ENCODE results near the gene CACYBP.
A peak's percentile ranks its signal among the peaks of the same experiment; 100 is the strongest.
"Not testable (repeated sequence)": the region's sequence is repeated elsewhere in the genome, so short reads cannot be mapped to it uniquely, and the experiment has no call there.

The CACYBP gene

GRCh38 chr1:175023043-175023921 lies 23.5 kb downstream of the CACYBP start, which contains the start of gene MRPS14:
MRPS14 (minus strand) TSS chr1:175023425; CDS start chr1:175023408, 17 bp downstream.
- peak; percentile 71 for DNase-seq (ENCODE audit: insufficient read length)
- TF ChIP-seq TAF1 (IDR thresholded peaks at IDR 0.05; ENCODE audit: borderline replicate concordance, low read depth, low read length), result peak; percentile 87
- peak; percentile 92 for TF ChIP-seq POLR2A (IDR thresholded peaks at IDR 0.05; ENCODE audit: low read depth, low read length)
- TF ChIP-seq POLR2AphosphoS5 (IDR thresholded peaks at IDR 0.05; ENCODE audit: low read depth, low read length), result peak; percentile 95
- peak; percentile 100 for FAIRE-seq

GRCh38 chr1:175023922-175024242 lies 24.1 kb downstream of the CACYBP start:
- not testable (repeated sequence) for DNase-seq (ENCODE audit: insufficient read length); FAIRE-seq

- no peak for TF ChIP-seq TAF1 (IDR thresholded peaks at IDR 0.05; ENCODE audit: borderline replicate concordance, low read depth, low read length)
- TF ChIP-seq POLR2AphosphoS5 (IDR thresholded peaks at IDR 0.05; ENCODE audit: low read depth, low read length), result no peak
- no peak for TF ChIP-seq POLR2A (IDR thresholded peaks at IDR 0.05; ENCODE audit: low read depth, low read length)
- FAIRE-seq, result no peak
These were observed 25.0 kb downstream of the CACYBP start for GRCh38 chr1:175024773-175025172.

GRCh38 chr1:175033953-175034352 lies 34.2 kb downstream of the CACYBP start:
- no peak for FAIRE-seq
- DNase-seq (ENCODE audit: insufficient read length), result no peak
- no peak for TF ChIP-seq POLR2A (IDR thresholded peaks at IDR 0.05; ENCODE audit: low read depth, low read length)
- no peak for TF ChIP-seq POLR2AphosphoS5 (IDR thresholded peaks at IDR 0.05; ENCODE audit: low read depth, low read length)
- no peak for TF ChIP-seq TAF1 (IDR thresholded peaks at IDR 0.05; ENCODE audit: borderline replicate concordance, low read depth, low read length)

More at GRCh38 chr1:175024773-175025172, 25.0 kb downstream of the CACYBP start:
- no peak for DNase-seq (ENCODE audit: insufficient read length)

GRCh38 chr1:175034775-175035174 lies 35.0 kb downstream of the CACYBP start:
- FAIRE-seq (no peak), DNase-seq (ENCODE audit: insufficient read length) (no peak)
- TF ChIP-seq POLR2A (IDR thresholded peaks at IDR 0.05; ENCODE audit: low read depth, low read length) (no peak), TAF1 (IDR thresholded peaks at IDR 0.05; ENCODE audit: borderline replicate concordance, low read depth, low read length) (no peak), POLR2AphosphoS5 (IDR thresholded peaks at IDR 0.05; ENCODE audit: low read depth, low read length) (no peak)

- FAIRE-seq, result no peak
- no peak for TF ChIP-seq POLR2AphosphoS5 (IDR thresholded peaks at IDR 0.05; ENCODE audit: low read depth, low read length)
- no peak for TF ChIP-seq TAF1 (IDR thresholded peaks at IDR 0.05; ENCODE audit: borderline replicate concordance, low read depth, low read length)
- TF ChIP-seq POLR2A (IDR thresholded peaks at IDR 0.05; ENCODE audit: low read depth, low read length), result no peak
- no peak for DNase-seq (ENCODE audit: insufficient read length)
These were observed 36.1 kb downstream of the CACYBP start for GRCh38 chr1:175035865-175036264.

GRCh38 chr1:175036476-175036875 lies 36.7 kb downstream of the CACYBP start:
- TF ChIP-seq POLR2AphosphoS5 (IDR thresholded peaks at IDR 0.05; ENCODE audit: low read depth, low read length) (no peak), TAF1 (IDR thresholded peaks at IDR 0.05; ENCODE audit: borderline replicate concordance, low read depth, low read length) (no peak), POLR2A (IDR thresholded peaks at IDR 0.05; ENCODE audit: low read depth, low read length) (no peak)
- FAIRE-seq (no peak), DNase-seq (ENCODE audit: insufficient read length) (no peak)

GRCh38 chr1:175037416-175037815 lies 37.7 kb downstream of the CACYBP start:
- no peak for FAIRE-seq
- TF ChIP-seq POLR2A (IDR thresholded peaks at IDR 0.05; ENCODE audit: low read depth, low read length) (no peak), POLR2AphosphoS5 (IDR thresholded peaks at IDR 0.05; ENCODE audit: low read depth, low read length) (no peak), TAF1 (IDR thresholded peaks at IDR 0.05; ENCODE audit: borderline replicate concordance, low read depth, low read length) (no peak)

GRCh38 chr1:175040324-175040879 lies 40.7 kb downstream of the CACYBP start:
- TF ChIP-seq POLR2A (IDR thresholded peaks at IDR 0.05; ENCODE audit: low read depth, low read length) (no peak), TAF1 (IDR thresholded peaks at IDR 0.05; ENCODE audit: borderline replicate concordance, low read depth, low read length) (no peak), POLR2AphosphoS5 (IDR thresholded peaks at IDR 0.05; ENCODE audit: low read depth, low read length) (no peak)
- FAIRE-seq, result no peak

More at GRCh38 chr1:175037416-175037815, 37.7 kb downstream of the CACYBP start:
- no peak for DNase-seq (ENCODE audit: insufficient read length)

GRCh38 chr1:175042650-175043049 lies 42.9 kb downstream of the CACYBP start:
- DNase-seq (ENCODE audit: insufficient read length), result no peak
- TF ChIP-seq TAF1 (IDR thresholded peaks at IDR 0.05; ENCODE audit: borderline replicate concordance, low read depth, low read length) (no peak), POLR2AphosphoS5 (IDR thresholded peaks at IDR 0.05; ENCODE audit: low read depth, low read length) (no peak), POLR2A (IDR thresholded peaks at IDR 0.05; ENCODE audit: low read depth, low read length) (no peak)
- no peak for FAIRE-seq

More at GRCh38 chr1:175040324-175040879, 40.7 kb downstream of the CACYBP start:
- DNase-seq (ENCODE audit: insufficient read length), result no peak

GRCh38 chr1:175043824-175044223 lies 44.1 kb downstream of the CACYBP start:
- no peak for DNase-seq (ENCODE audit: insufficient read length)
- no peak for FAIRE-seq
- no peak for TF ChIP-seq TAF1 (IDR thresholded peaks at IDR 0.05; ENCODE audit: borderline replicate concordance, low read depth, low read length)
- TF ChIP-seq POLR2AphosphoS5 (IDR thresholded peaks at IDR 0.05; ENCODE audit: low read depth, low read length), result no peak
- TF ChIP-seq POLR2A (IDR thresholded peaks at IDR 0.05; ENCODE audit: low read depth, low read length), result no peak

GRCh38 chr1:175044591-175044990 lies 44.8 kb downstream of the CACYBP start:
- DNase-seq (ENCODE audit: insufficient read length); FAIRE-seq: not testable (repeated sequence)
